Naive B cell (primary cell): Measurements from ENCODE around the gene LLGL1. TPM values are rescaled to one million over a fixed set of nuclear protein-coding genes. Genes with fewer than 3 reads are reported as not detected.

Experiments used
- ATAC-seq, 2 donors: fragments of 150-1000 bp; cut with Tn5 transposase; 2 replicates each; pipeline ENCODE4 v1.10.0; 2021; ENCODE audit warnings: low read depth in 2 of 2, mild to moderate bottlenecking in 2 of 2, moderate library complexity in 2 of 2
- DNase-seq: peaks from one replicate; pipeline ENCODE4 v3.0.0; 2022
- H3K27ac Mint-ChIP-seq, 6 donors: one replicate each; pipeline ENCODE4 v1.8.0; 2020 to 2022; ENCODE audit warnings: mild to moderate bottlenecking in 6 of 6, mixed read lengths in 6 of 6, moderate library complexity in 5 of 6, inconsistent platforms in 2 of 6
- H3K27me3 Mint-ChIP-seq, 3 donors: one replicate each; pipeline ENCODE4 v1.8.0; 2021 to 2022; ENCODE audit warnings: mixed read lengths in 3 of 3, mild to moderate bottlenecking in 1 of 3
- H3K36me3 Mint-ChIP-seq, 2 donors: one replicate each; pipeline ENCODE4 v1.8.0; 2020 to 2022; ENCODE audit warnings: mixed read lengths in 2 of 2, inconsistent platforms in 1 of 2, mild to moderate bottlenecking in 1 of 2
- H3K4me1 Mint-ChIP-seq, 3 donors: one replicate each; pipeline ENCODE4 v1.8.0; 2020 to 2022; ENCODE audit warnings: mixed read lengths in 3 of 3, inconsistent platforms in 1 of 3, mild to moderate bottlenecking in 1 of 3, moderate library complexity in 1 of 3
- H3K4me3 Mint-ChIP-seq, 8 donors: one replicate each; pipeline ENCODE4 v1.8.0; 2020 to 2022; ENCODE audit warnings: mild to moderate bottlenecking in 8 of 8, mixed read lengths in 8 of 8, moderate library complexity in 8 of 8, inconsistent platforms in 2 of 8
- H3K9me3 Mint-ChIP-seq, 7 donors: one replicate each; pipeline ENCODE4 v1.8.0; 2020 to 2022; ENCODE audit warnings: mixed read lengths in 7 of 7, mild to moderate bottlenecking in 5 of 7, inconsistent platforms in 2 of 7, moderate library complexity in 1 of 7
- polyA plus RNA-seq, 6 donors: library from polyadenylated mRNA; unstranded; fragments of 300-500 nt; fragmentation: Illumina TruSeq; gene quantifications; one replicate each; pipeline ENCODE4 v1.2.3, GENCODE V29; 2021; ENCODE audit warnings: low read depth in 6 of 6

LLGL1 gene
- polyA plus RNA-seq, 6 donors from 2014 or later = 0.38 to 1.4 (median 0.86) TPM; not detected in 1

DNA sequence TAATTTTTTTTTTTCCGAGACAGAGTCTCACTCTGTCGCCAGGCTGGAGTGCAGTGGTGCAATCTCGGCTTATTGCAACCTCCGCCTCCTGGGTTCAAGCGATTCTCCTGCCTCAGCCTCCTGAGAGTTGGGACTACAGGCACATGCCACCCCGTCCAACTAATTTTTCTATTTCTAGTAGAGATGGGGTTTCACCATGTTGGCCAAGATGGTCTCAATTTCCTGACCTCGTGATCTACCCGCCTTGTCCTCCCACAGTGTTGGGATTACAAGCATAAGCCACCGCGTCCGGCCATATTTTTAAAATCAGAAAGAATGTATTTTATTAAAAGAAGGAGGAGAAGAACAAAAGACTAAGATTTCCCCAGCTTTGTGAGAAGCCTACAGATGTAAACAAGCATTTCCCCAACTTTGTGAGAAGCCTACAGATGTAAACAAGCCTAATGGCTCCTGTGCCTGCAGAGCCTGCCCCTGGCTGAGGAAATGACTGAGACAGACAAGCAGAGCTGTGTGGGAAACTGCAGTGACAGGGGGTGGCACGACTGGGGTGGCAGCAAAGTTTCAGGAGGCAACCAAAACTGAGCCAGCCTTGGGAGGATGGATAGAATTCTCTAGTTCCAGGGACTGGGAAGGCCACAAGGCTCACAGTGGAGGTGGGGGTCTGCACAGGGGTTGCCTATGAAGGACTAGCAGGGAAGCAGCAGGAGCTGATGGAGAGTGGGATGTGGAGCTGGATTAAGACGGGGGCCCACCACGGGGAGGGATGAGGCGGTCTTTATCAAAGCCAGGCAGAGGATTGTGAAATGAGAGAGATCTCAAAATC, 66.5 kb downstream of the LLGL1 start:
- H3K36me3 Mint-ChIP-seq = peaks cover 8 to 9% of the 10 kb centered on the region in 2 donors
- no peaks in the 10 kb centered on the region for H3K9me3 Mint-ChIP-seq
- H3K27me3 Mint-ChIP-seq = no peaks in the 10 kb centered on the region
- peaks cover 5 to 12% (median 12%) of the 10 kb centered on the region in 3 donors for H3K4me1 Mint-ChIP-seq
- H3K4me3 Mint-ChIP-seq = no peak overlapping the region
- DNase-seq (no peak), ATAC-seq (no peak)
- H3K27ac Mint-ChIP-seq = peak overlapping the region in 2 of 6 donors; percentile 47 to 91

Other genes starting within 250 kb of the LLGL1 start
- 10 to 100 TPM; 24.0 to 42.7 (median 34.1) TPM for gene ATPAF2, start 186.5 kb upstream of the LLGL1 start, polyA plus RNA-seq
- gene GID4, start 186.2 kb upstream of the LLGL1 start, polyA plus RNA-seq = 10 to 100 TPM in 2 of 6 donors, 1 to 10 TPM in 4; 6.7 to 11.8 (median 7.4) TPM
- gene DRG2, start 137.7 kb upstream of the LLGL1 start, polyA plus RNA-seq = 10 to 100 TPM; 36.1 to 70.4 (median 41.8) TPM
- 1 to 10 TPM in 2 of 6 donors, under 1 TPM in 4; 0.43 to 2.0 (median 0.65) TPM for gene MYO15A, start 116.9 kb upstream of the LLGL1 start, polyA plus RNA-seq
- gene ALKBH5, start 41.8 kb upstream of the LLGL1 start, polyA plus RNA-seq = 100 to 1,000 TPM; 124 to 169 (median 146) TPM
- gene FLII, start 33.1 kb downstream of the LLGL1 start, polyA plus RNA-seq = 100 to 1,000 TPM in 3 of 6 donors, 10 to 100 TPM in 3; 80.0 to 169 (median 98.4) TPM
- gene MIEF2, start 35.0 kb downstream of the LLGL1 start, polyA plus RNA-seq = 10 to 100 TPM in 3 of 6 donors, 1 to 10 TPM in 3; 3.2 to 13.8 (median 9.9) TPM
- 10 to 100 TPM in 5 of 6 donors, 1 to 10 TPM in 1; 5.2 to 20.1 (median 14.6) TPM for gene TOP3A, start 89.4 kb downstream of the LLGL1 start, polyA plus RNA-seq
- 1 to 10 TPM; 2.8 to 9.2 (median 5.9) TPM for gene SMCR8, start 89.7 kb downstream of the LLGL1 start, polyA plus RNA-seq
- 10 to 100 TPM in 5 of 6 donors, 1 to 10 TPM in 1; 9.1 to 18.0 (median 15.8) TPM for gene SHMT1, start 137.9 kb downstream of the LLGL1 start, polyA plus RNA-seq
- not detected for gene EVPLL, start 152.1 kb downstream of the LLGL1 start, polyA plus RNA-seq